Limb (tissue), 2 donors: ENCODE results near the gene FAM20C.
"Not testable (repeated sequence)": the region's sequence is repeated elsewhere in the genome, so short reads cannot be mapped to it uniquely, and the experiment has no call there.

ENCODE experiments used
- DNase-seq, 2 donors: peaks; one replicate each; pipeline ENCODE4 v3.0.0-alpha.2; 2016; ENCODE audit errors: extremely low spot score in 2 of 2

FAM20C gene

DNA sequence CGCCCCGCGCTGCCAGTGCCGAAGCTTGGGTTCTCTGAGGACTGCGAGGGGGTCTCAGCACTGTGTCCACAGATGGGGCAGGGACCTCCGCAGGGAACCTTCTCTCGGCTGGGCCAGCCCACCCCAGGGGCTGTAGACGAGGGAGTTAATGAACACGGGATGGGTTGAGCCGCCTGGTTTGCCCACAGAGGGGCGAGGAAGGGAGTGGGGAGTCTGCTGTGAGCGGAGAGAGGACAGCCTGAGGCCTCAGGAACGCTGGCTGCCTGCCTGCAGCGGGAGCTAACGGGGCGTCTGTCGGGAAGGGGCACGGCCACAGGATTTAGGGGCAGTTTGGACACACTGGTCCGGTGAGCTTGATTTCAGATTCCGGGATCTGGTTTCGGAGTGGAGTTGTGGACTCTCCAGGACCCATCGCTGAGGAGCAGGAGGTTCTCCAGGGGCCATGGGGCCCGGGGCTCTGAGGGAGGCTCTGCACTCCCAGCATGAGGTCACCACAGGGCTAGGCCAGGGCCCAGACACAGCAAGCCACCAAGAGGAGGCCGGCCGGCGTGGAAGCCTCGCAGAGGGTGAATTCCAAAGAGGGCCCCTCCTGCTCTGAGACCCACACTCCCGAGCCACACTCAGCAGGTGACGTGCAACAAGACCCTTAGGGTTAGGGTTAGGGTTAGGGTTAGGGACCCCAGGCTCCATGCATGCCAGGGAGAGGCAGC, 19.0 kb upstream of the FAM20C start:
- DNase-seq = peak in 1 of 2 donors; percentile 63

DNA sequence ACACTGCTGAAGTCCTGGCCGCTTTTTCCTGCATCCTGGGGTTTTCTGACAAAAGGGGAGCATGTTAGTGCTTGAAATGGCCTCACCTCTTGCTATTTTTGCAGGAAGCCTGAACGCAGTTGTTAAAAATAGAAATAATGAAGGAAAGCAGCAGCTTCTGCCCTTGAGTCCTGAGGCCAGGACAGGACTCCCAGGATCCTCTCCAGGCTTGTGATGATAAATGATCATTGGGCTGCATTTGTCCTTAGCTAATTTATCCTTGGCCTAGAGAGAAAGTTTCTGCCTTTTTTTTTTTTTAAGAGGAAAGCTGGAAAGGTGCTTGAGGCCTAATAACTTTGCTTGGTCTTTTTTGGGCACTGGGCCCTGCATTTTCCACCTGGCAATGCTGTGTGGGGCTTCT, 17.7 kb upstream of the FAM20C start:
- no peak for DNase-seq

DNA sequence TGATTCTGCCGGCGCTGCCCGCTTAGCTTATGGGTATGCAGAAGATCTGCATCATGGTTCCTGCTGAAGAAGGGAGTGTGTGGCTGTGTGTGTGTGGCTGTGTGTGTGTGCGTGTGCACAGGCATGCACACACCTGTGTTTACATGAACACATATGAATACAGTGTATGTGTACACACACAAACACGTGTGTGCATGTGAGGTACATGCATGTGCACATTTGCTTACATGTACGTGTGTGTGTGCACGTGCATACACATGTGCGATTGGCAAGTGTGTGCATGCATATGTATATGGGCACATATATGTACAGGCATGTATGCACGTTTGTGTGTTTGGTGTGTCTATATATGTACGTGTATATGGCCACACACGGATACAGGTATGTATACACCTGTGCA, 16.4 kb upstream of the FAM20C start:
- DNase-seq = no peak

DNA sequence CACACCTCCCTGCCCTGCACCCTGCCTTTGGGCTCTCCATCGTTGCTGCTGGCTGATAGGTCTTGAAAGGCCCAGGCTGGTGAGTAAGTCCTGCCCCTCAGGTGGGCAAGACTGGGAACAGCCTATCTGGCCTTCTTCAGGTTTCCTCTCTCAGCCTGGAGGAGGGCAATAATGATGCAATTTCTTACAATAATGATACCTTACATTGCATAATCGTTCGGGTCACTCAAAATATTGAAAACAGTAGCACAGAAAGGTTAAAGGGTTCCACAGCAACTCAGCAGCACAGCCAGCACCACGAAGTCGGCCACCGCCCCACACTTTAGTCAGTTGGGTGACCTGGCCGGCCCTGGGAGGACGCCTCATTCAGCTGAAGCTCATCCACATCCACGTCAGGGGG, 16.0 kb upstream of the FAM20C start:
- DNase-seq = no peak

DNA sequence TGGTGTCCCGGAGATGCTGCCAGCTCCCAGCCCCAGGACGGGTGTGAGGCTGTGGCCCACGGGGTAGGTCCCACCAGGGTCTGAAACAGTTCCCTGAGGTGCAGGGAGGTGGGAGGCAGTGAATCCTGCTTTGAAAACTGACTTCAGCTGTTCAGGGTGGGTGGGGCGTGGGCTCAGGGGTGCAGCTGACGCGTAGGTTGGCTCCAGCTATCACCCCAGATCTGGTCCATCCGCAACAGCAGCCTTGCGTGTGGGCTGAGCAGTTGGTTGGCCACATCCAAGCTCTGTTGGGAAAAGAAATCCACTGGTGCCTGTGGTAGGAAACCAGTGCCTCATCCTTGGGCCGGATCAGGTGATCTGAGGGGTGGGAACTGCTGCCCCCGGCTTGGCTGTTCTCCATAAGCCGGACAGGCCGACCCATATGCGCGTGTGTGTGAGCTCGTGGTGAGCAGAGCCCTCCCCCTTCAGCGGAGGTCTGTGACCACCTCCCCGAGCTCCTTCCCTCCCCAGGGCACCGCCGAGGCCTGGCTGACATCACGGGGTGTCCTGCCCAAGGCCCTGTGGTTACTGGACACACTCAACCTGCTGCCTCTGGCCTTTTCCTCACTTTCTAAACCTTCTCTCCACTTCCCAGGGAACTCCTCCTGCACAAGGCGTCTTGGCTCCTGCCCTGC, 15.4 kb upstream of the FAM20C start:
- DNase-seq = no peak

DNA sequence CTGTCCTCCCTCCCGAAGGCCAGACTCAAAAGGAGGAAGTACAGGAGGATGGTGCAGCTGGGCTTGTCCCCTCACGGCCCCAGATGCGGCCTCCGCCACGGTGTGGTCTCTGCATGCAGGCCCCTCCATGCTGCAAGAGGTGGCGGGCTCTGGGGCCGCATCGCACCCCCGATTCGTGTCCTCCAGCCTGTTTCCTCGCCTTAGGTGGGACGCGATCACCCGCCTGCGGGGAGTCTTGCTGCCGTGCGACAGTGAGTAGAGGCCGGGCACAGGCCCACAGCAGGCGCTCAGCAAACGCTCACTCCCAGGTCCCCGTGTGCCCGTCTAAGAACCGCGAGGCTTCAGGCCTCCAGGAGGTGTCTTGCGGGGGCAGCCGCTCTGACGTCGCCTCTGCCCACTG, 13.9 kb upstream of the FAM20C start:
- no peak for DNase-seq

DNA sequence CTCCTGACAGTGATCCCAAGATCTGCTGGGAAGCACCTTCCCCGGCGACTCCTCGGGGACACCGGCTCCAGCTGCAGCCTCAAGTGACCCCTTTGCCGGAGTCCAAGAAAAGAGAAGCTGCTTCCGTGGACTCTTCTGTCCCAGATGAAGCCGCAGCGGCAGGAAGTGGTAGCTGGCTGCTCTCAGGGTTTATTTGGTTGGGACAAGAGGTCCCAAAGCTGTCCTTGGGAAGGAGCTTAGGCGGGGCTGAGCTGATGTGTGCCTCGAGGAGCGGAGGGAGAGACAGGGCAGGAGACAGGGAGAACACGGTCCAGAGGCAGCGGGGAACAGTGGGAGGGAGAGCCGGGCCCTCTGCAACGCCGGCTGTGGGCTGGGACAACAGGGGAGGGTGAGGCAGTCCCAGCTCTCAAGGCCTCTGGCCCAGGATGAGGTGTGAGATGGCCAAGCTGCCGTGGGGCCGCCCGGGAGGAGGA, 13.1 kb upstream of the FAM20C start:
- DNase-seq = no peak

DNA sequence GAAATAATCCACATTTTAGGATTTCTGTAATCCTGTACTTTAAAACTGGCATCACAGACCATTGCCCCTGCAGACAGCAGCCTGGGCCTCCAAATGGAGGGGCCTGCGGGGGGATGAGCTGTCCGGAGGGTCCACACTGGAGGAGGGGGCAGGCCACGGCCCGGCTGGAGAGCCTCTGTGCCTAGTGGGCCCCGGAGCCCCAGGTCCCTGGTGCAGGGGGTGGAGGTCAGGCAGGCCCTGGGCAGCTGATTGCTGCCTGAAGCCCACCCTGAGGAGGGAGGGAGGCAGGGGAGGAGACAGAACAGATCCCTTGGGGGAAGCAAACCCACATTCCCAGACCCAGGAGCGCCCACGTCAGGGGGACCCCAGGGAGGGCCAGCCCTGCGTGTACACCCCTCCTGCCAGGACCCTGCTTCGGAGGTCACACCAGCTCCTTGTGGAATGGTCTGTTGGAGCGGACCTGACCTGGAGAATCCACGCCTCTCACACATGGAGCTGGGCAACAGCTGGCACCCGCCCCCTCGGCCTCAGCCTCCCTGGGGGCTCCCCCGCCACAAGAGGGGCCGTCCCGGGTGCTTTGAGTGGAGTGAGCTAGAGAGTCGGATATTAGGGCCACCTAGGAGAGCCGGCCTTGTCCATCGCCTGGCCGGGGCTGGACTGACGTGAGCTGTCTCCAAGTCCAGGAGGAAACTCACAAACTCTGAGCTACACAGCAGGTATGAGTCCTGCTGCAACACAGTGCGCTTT, 12.2 kb upstream of the FAM20C start:
- DNase-seq = no peak

DNA sequence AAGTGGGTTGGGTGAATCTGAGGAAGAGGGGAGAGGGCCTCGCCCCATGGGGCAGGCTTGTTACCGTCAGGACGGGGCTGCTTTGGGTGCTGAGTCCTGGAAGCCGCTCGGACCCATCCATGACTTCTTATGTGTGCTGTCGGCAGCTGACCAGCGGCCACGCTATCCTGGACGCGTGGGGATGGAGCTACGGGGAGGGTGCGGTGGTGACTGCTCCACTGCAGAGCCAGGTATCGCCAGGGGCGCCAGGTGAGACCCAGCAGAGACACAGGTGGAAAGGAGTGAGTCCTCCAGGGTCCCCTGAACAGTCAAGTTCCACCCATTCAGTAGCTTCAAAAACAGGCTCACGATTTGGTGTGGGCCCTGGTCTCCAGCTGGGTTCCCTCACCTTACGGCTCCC, 10.6 kb upstream of the FAM20C start:
- DNase-seq = no peak

DNA sequence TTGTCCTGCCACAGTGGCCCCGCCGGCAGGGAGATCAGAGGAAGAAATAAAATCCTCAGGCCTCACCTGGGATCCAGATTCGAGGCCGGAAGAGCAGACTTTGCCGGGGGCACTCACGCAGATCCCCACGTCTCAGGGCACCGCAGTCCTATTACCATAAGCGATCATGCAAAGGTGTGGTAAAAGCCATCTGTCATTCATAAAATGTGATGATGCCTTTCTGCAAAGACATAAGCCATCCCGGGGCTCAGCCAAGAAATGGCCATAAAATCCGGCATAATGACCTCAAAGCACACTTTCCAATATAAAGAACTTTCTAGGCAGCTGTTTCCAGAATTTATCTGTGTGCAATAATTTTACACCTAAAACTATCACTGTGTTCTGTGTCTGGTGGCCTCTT, 9.9 kb upstream of the FAM20C start:
- DNase-seq = not testable (repeated sequence)

DNA sequence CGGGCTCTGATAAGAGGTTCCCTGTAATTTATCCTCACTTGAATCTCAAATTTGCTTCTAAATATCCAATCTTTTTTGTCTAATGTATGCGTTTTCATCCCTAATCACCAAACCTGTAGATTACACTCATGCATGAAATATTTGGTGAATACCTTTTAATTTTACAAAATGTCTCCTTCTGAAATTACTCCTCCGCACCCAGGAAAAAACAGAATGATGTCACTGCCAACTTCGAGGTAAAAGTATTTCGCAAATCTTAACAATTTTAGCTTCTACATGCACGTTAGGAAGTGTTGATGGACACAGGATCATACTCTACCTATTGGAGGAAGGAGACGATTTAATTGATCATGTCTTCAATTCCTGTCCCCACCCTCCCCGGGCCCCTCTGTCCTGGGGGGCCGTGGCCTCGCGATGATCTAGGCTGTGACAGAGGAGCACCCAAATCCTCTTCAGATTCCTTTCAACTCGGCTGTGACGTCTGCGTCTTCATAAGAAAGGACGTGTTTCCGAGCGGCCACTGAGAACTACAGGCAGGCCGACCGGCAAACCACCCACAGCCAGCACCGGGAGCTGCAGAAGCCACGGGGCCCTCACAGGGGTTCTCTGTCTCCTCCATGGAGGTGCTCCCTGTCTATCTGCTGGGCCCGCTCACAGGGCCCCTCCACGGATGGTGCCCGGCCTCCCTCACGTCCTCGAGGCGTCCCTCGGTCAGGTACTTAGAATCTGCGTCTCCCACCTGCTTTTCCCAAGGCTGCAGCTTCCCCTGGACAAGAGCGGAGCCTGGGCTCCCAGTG, 8.7 kb upstream of the FAM20C start:
- no peak for DNase-seq

DNA sequence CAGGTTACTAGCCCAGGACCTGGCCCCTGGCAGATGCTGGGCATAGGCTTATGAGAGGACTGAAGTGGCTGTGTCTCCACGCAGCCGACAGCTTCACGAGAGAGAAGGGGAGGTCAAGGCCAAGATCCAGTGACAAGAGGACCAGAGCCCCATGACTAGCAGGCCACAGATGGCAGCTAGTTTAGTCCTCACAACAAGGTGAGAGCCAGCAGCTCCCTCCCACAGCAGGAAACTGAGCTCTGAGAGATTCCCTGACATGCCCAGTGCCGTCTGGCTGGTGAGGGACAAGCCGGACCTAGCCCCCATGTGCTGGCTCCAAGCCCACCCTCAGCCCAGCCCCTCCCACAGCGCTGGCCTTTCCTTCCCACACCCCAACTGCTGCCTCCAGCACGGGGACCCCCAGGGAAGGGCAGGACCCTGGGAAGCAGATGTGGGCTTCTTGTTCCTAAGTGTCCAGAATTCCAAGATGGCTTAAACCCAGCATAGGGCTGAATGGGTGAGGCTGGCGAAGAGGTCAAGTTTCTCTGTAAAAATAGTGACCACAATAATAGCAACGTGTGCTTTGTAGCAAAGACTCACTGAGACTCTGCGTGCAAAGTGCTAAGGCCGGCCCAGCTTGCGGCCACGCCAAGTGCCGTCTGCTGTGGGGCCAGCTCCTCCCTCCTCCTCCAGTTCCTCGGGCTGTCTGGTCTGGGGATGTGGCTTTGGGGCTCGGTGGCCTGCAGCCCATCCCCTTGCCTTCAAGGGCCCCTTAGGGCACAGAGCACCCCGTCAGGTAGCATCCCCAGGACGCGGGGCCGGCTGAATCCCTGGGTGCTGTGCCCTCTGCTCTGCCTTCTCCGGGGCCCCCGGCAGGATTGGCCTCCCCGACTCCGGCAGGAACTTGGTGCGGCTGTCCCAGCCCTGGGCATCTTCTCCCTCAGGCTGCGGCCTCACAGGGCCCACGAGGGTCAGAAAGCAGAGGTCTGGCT, 7.8 kb upstream of the FAM20C start:
- no peak for DNase-seq

DNA sequence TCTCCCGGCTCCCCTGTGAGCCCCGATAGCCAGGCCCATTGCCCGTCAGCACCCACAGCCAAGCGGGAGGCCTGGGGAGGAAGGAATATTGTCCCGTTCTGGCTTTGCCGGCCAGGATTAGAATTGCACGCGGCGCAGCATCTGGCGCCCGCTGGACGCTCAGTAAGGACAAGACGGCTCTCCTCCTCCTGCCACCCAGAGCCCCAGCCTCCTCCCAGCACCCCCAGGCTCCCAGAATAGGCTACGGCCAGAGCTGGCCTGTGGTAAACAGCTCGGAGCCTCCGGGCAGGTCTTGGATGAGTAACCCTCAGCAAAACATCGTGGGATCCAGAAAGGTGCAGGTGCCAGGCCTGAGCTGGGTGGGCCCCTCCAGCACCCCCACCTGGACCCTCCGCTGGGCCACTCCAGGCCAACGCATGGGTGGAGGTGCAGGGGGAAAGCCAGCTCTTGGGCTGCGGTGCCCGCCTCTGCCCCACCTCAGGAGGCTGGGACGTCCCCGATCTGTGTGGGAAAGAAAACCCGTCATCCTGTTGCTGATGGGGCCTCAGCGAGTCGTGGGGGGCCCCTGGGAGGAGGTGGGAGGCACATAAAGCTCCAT, 5.8 kb upstream of the FAM20C start:
- DNase-seq = no peak

DNA sequence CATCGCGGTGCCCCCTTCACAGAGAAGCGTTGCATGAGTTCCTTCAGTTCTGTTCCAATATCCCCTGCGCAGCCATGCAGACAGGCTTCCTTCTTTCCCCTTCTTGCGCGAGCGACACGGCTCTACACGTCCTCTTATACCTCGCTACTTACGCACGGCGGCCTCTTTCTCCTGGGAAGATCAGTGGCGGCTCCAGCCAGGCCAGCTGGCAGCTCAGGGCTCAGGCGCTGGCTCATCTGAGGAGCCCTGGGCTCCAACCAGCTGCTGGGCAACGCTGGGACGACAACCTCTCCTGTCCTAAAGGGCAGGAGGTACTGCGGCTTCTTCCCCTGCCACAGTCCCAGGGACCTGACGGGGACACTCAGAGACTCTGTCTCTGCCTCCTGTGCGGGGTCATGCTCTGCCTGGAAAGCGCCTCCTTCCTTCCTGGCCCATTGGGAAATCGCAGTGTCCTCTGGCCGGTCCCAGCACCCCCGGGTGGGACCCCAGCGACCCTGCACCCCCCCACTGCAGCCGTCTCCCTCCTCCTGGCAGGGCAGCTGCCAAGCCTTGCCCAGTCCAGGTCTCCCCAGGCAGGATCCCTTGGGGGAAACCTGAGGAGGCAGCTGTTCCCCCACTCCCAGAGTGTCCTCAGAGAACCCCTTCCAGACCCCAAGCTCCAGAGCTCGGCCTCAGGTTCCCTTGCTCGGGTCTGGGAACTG, 5.0 kb upstream of the FAM20C start:
- no peak for DNase-seq

DNA sequence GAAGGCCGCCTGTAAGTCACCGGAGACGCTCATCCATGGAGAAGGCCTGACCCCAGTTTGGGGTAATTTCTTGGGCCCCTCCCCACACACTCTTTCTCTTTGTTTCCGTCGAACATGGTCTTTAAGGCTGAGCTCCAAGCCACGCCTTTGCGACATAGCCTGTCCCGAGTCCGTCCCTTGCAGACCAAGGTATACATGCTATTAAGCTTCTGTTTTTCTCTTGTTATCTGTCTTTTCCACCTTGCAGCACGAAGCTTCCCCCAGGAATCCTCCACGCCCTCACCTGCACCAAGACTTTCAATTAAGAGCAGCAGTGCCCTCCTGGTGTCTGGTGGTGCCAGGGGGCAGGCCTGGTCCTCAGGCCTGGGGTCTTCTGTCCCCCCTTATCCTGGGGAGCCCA, 4.2 kb upstream of the FAM20C start:
- no peak for DNase-seq

DNA sequence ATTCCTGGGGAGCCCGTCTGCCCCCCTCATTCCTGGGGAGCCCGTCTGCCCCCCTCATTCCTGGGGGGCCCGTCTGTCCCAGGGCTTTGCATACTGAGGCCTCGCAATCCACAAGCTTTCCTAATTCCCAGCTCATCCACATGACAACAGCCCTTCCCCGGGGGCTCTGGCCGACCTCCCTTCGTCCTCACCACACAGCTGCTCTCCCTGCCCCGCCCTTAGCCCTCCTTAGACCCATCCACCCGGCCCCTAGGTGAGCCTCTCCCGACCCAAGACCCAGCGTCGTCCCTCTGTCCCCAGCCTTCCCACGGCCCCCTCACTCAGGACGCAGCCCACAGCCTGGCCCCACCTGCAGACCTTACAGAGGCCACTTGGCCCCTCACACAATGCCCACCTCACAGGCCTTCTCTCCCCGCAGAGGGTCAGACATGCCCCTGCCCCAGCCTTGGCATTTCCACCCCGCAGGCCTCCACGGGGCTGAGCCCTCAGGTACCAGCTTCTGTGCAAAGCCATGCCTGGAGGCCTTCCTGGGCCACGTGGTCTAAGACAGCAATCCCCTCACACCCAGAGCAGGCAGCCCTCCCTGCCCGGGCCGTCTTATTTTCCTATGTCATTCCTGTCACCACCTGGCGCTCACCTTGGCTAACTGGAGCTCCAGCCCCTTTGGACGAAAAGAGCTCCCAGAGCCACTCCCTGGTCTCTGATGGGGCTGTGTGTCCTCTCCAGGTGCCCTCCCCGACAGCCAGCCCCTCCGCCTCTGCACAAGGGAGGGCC, 3.5 kb upstream of the FAM20C start:
- no peak for DNase-seq

DNA sequence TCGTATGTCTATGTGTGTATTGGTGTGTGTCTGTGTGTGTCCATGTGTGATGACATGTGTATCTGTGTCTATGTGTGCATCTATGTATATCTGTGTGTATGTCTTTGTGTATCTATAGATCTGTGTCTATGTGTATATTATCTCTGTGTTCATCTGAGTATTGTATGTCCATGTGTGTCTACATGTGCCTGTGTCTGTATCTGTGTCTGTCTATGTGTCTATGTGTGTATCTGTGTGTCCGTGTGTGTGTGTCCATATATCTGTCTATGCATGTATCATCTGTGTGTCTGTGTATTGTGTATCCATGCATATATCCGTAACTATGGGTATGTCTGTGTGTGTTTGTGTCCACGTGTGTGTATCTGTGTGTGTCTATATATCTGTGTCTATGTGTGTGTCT, 2.7 kb upstream of the FAM20C start:
- DNase-seq = no peak

DNA sequence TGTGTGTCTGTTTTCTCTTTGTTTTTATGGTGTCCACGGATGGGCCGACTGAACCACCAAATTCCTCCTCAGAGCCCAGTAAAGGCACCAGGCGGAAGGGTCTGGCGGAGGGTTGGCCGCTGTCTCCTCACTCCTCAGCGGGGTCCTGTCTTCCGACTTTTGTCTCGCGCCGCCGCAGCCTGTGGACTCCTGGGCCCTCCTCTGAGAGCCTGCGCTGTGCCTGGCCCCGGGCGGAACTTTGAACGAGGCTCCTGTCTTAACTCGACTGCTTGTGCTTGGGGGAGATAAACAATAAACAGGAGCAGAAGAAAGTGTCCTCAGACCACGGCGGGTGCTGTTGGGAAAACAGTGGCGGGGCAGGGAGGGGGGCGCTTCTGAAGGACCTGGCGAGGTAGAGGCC, 2.2 kb upstream of the FAM20C start:
- no peak for DNase-seq
